A549 (cell line): ENCODE measurements around the gene CLDN5.

Experiments
- BHLHE40 ChIP-seq: IDR thresholded peaks from 2 replicates; pipeline ENCODE4 v1.6.1; 2012; ENCODE audit warnings: low read depth, low read length, inconsistent platforms
- CEBPB ChIP-seq, 2 experiments: fragments of >200 bp in 1 of 2; sonication (Bioruptor Twin) in 1 of 2; formaldehyde crosslinking in 1 of 2; IDR thresholded peaks; 2 replicates each; pipeline ENCODE4 v1.6.1; 2012 to 2016
- JUN ChIP-seq, 2 experiments: fragments of >200 bp; sonication (Bioruptor Twin); formaldehyde crosslinking; IDR thresholded peaks; 2 replicates in 1 of 2; 3 replicates in 1 of 2; pipeline ENCODE4 v1.6.1; 2016 to 2017
- KDM5A ChIP-seq: fragments of 200-600 bp; sonication (generic); IDR thresholded peaks from 2 replicates; pipeline ENCODE4 v1.6.1; 2016; ENCODE audit warnings: antibody characterized with exemption, mild to moderate bottlenecking
- PHF8 ChIP-seq: fragments of 200-600 bp; sonication (generic); IDR thresholded peaks from 2 replicates; pipeline ENCODE4 v1.6.1; 2016; ENCODE audit warnings: low read depth, mild to moderate bottlenecking, antibody characterized with exemption, moderate library complexity, borderline replicate concordance
- POLR2A ChIP-seq: IDR thresholded peaks from 2 replicates; pipeline ENCODE4 v1.6.1; 2012; ENCODE audit warnings: mild to moderate bottlenecking, low read length
- RAD21 ChIP-seq, 2 experiments: fragments of >200 bp in 1 of 2; sonication (Bioruptor Twin) in 1 of 2; formaldehyde crosslinking in 1 of 2; IDR thresholded peaks in 1 of 2; conservative IDR thresholded peaks in 1 of 2; 2 replicates in 1 of 2; 3 replicates in 1 of 2; pipeline ENCODE4 v1.6.1; 2012 to 2018; ENCODE audit warnings: inconsistent platforms in 1 of 2
- TF ChIP-seq, protein P1 (sequence below): fragments of >200 bp; sonication (Bioruptor Twin); formaldehyde crosslinking; IDR thresholded peaks from 3 replicates; pipeline ENCODE4 v1.5.1; 2016
- TF ChIP-seq, protein P2 (sequence below): IDR thresholded peaks from 2 replicates; pipeline ENCODE4 v1.6.1; 2012
- TF ChIP-seq, protein P3 (sequence below): IDR thresholded peaks from 2 replicates; pipeline ENCODE4 v1.6.1; 2012

DNA sequence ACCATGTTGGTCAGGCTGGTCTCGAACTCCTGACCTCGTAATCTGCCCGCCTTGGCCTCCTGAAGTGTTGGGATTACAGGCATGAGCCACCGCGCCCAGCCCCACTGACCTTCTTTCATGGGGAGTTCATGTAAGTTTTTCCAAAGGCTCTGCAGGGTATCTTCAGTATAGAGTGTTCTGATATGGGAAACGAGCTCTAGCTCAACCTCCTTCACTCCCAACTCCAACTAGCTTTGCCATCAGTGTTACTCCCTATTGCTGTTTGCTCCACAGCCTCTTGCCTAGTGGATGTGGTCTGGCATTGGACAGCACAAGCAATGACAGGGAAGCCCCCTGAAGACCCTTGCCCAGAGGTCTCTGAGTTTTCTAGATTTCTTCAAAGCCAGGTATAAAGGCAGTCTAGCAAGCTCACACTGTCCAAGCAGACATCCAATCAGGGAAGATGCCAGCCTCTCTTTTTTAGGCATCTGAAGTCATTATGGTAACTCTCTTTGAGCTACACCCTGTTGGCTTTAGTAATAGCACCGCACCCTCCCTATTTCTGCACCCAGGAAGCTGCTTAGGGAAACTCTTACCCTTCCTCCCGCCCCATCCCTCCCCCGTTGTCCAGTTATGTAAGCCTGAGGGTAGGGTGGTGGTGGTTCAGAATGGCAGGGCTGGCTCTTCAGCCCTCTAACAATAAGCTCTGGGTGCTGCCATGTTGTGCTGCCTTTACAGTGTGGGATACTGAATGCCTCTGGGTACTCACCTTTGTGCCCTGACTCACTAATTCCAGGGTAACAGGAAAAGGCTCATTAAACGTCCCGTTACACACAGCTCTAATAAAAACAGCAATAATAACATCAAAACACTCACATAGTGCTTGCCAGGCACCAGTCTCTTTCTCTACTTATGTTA, 41.4 kb upstream of the CLDN5 start:
- TF ChIP-seq, protein P1, sequence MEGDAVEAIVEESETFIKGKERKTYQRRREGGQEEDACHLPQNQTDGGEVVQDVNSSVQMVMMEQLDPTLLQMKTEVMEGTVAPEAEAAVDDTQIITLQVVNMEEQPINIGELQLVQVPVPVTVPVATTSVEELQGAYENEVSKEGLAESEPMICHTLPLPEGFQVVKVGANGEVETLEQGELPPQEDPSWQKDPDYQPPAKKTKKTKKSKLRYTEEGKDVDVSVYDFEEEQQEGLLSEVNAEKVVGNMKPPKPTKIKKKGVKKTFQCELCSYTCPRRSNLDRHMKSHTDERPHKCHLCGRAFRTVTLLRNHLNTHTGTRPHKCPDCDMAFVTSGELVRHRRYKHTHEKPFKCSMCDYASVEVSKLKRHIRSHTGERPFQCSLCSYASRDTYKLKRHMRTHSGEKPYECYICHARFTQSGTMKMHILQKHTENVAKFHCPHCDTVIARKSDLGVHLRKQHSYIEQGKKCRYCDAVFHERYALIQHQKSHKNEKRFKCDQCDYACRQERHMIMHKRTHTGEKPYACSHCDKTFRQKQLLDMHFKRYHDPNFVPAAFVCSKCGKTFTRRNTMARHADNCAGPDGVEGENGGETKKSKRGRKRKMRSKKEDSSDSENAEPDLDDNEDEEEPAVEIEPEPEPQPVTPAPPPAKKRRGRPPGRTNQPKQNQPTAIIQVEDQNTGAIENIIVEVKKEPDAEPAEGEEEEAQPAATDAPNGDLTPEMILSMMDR: no peak
- TF ChIP-seq JUN (IDR thresholded peaks at IDR 0.05) (no peak), KDM5A (no peak), POLR2A (no peak), CEBPB (IDR thresholded peaks at IDR 0.05) (no peak), BHLHE40 (no peak), RAD21 (conservative IDR thresholded peaks at IDR 0.05 in 1 of 2, IDR thresholded peaks at IDR 0.05 in 1 of 2) (no peak), PHF8 (no peak)
- TF ChIP-seq, protein P2, sequence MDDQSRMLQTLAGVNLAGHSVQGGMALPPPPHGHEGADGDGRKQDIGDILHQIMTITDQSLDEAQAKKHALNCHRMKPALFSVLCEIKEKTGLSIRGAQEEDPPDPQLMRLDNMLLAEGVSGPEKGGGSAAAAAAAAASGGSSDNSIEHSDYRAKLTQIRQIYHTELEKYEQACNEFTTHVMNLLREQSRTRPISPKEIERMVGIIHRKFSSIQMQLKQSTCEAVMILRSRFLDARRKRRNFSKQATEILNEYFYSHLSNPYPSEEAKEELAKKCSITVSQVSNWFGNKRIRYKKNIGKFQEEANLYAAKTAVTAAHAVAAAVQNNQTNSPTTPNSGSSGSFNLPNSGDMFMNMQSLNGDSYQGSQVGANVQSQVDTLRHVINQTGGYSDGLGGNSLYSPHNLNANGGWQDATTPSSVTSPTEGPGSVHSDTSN: no peak
- TF ChIP-seq, protein P3, sequence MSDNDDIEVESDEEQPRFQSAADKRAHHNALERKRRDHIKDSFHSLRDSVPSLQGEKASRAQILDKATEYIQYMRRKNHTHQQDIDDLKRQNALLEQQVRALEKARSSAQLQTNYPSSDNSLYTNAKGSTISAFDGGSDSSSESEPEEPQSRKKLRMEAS: no peak
